ENCODE results near the gene HPS5. TPM values are rescaled to one million over a fixed set of nuclear protein-coding genes. Genes with fewer than 3 reads are reported as not detected.
A peak's percentile ranks its signal among the peaks of the same experiment; 100 is the strongest.
"Not testable (repeated sequence)": the region's sequence is repeated elsewhere in the genome, so short reads cannot be mapped to it uniquely, and the experiment has no call there.

HPS5 gene
- total RNA-seq, 2 experiments from 2014 or later, result 8.8 to 9.3 TPM

DNA sequence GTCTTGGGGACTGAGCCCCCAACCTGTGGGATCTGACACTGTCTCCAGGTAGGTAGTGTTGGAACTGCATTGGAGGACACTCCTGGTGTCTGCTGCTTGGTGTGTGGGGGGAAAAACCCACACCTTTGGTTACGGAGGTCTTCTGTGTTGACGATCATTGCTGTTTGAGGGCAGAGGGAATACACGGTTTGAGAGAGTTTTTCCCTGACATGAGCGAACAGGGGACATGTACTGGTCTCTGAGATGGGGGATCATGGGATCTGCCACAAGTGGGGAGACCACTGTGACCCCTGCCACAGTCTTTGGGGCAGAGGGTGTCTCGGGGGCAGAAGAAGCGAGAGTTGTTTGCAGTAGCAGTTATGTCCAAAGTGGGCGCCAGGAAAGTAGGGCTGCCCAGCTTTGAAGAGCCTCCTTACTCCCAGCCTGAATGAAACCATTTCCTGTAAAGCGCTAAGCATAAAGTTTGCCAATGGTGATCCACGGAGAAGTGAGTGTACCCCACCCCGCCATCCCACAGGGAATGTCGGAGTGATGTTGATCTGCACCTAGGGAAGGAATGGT is 68.1 kb downstream of the HPS5 start:
- CTCF ChIA-PET, result interaction anchor here (1.4 kb wide), 1 partner anchor 10 kb away, joined by 4 read pairs; no protein-coding TSS in a partner anchor
- Histone ChIP-seq H3K27ac (ENCODE audit: low read depth in 1 of 2, low read length in 2 of 2) (no peak overlapping the region), H3K36me3 (ENCODE audit: insufficient read depth, low read length) (no peaks in the 10 kb centered on the region), H3K4me3 (ENCODE audit: low read length) (no peak overlapping the region), H3K9me3 (ENCODE audit: control insufficient read depth in 1 of 2, insufficient read depth in 1 of 2, low read length in 2 of 2) (no peaks in the 10 kb centered on the region), H3K27me3 (ENCODE audit: control insufficient read depth in 1 of 2, insufficient read depth in 2 of 2, low read length in 2 of 2) (no peaks in the 10 kb centered on the region), H3K4me1 (ENCODE audit: insufficient read depth, low read length) (no peaks in the 10 kb centered on the region)
- H3K27me3 Mint-ChIP-seq, result peaks cover 8% of the 10 kb centered on the region
- ATAC-seq (ENCODE audit: poor library complexity) (no peak), DNase-seq (no peak)
- intact Hi-C loops (cut with DNase I, micrococcal nuclease), result loop anchor here in 1 of 2 experiments (10.0 kb wide), 1 partner anchor 481 kb away; no protein-coding TSS in a partner anchor
- no peaks in the 10 kb centered on the region for H3K36me3 Mint-ChIP-seq (ENCODE audit: low read depth)
- H3K4me1 Mint-ChIP-seq (ENCODE audit: low read depth), result no peaks in the 10 kb centered on the region
- no peaks in the 10 kb centered on the region for H3K9me3 Mint-ChIP-seq
- POLR2A ChIA-PET, result no interaction called here
- TF ChIP-seq CTCF (IDR thresholded peaks at IDR 0.05), result no peak
- no peak overlapping the region for H3K27ac Mint-ChIP-seq
- no peak overlapping the region for H3K4me3 Mint-ChIP-seq

DNA sequence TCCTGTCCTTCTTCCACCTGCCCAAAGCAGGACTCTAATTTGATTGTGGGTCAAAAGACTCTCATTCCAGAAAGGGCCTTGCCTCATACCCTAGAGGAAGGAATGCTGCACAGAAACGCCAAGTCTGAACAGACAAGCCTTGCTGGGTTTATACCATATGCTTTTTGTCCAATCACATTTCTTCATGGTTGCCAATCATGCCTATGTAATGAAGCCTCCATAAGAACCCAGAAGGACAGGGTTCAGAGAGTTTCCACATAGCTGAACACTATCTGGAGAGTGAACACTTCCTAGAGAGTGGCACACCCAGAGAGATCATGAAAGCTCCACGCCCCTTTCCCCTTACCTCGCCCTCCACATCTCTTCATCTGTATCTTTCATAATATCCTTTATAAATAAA is 68.7 kb downstream of the HPS5 start:
- no peak for TF ChIP-seq CTCF (IDR thresholded peaks at IDR 0.05)
- ATAC-seq (ENCODE audit: poor library complexity), result no peak
- Mint-ChIP-seq H3K27ac (no peak overlapping the region), H3K36me3 (ENCODE audit: low read depth) (no peaks in the 10 kb centered on the region), H3K4me3 (no peak overlapping the region), H3K4me1 (ENCODE audit: low read depth) (no peaks in the 10 kb centered on the region), H3K9me3 (no peaks in the 10 kb centered on the region), H3K27me3 (peaks cover 8% of the 10 kb centered on the region)
- H3K9me3 ChIP-seq (ENCODE audit: control insufficient read depth in 1 of 2, insufficient read depth in 1 of 2, low read length in 2 of 2), result no peaks in the 10 kb centered on the region
- H3K27me3 ChIP-seq (ENCODE audit: control insufficient read depth in 1 of 2, insufficient read depth in 2 of 2, low read length in 2 of 2), result no peaks in the 10 kb centered on the region
- intact Hi-C loops (cut with DNase I, micrococcal nuclease), result loop anchor here in 1 of 2 experiments (10.0 kb wide), 1 partner anchor 482 kb away; no protein-coding TSS in a partner anchor
- no peaks in the 10 kb centered on the region for H3K36me3 ChIP-seq (ENCODE audit: insufficient read depth, low read length)
- no peak for DNase-seq
- no peak overlapping the region for H3K27ac ChIP-seq (ENCODE audit: low read depth in 1 of 2, low read length in 2 of 2)
- no peaks in the 10 kb centered on the region for H3K4me1 ChIP-seq (ENCODE audit: insufficient read depth, low read length)
- H3K4me3 ChIP-seq (ENCODE audit: low read length), result no peak overlapping the region
- CTCF ChIA-PET, result interaction anchor here (1.4 kb wide), 1 partner anchor 9 kb away, joined by 4 read pairs; no protein-coding TSS in a partner anchor
- POLR2A ChIA-PET, result interaction anchor here (0.7 kb wide), 1 partner anchor 85 kb away, joined by 3 read pairs; no protein-coding TSS in a partner anchor

DNA sequence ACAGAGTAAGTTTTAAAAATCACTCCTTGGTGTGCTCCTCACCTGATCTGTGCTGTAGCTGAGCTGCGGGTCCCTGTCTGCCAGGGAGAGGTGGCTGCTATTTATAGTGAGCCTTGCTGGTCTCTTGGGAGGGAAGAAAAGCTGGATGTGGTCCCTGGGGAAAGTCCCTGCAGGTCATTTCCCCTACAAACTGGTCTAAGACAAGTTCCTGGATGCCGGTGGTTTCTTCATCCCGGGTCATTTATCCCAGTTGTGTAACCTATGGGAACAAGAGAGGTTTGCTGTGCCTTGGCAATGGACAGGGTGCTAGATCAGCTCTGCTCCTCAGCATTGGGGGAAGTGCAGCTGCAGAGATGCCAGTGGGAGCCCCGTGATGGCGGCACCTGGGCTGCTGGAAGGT is 73.4 kb downstream of the HPS5 start, which contains the start of gene SAA2:
TSS of gene SAA2 (minus strand) at position 108 of the 400 bp plus-strand sequence. CDS start 657 bp downstream, outside the sequence.
- no peak for DNase-seq
- intact Hi-C loops (cut with DNase I, micrococcal nuclease), result no loop called here
- H3K27ac Mint-ChIP-seq, result no peak within 1 kb of the TSS
- H3K36me3 Mint-ChIP-seq (ENCODE audit: low read depth), result no peaks in the 10 kb centered on the region
- H3K4me1 ChIP-seq (ENCODE audit: insufficient read depth, low read length), result peaks cover 14% of the 10 kb centered on the region
- ChIA-PET POLR2A (interaction anchor here (1.1 kb wide), 1 partner anchor 278 kb away, joined by 3 read pairs; the partner anchor contains the start of gene TSG101), CTCF (no interaction called here)
- H3K36me3 ChIP-seq (ENCODE audit: insufficient read depth, low read length), result no peaks in the 10 kb centered on the region
- H3K27ac ChIP-seq (ENCODE audit: low read depth in 1 of 2, low read length in 2 of 2), result no peak within 1 kb of the TSS
- no peak within 1 kb of the TSS for H3K4me3 ChIP-seq (ENCODE audit: low read length)
- H3K27me3 ChIP-seq (ENCODE audit: control insufficient read depth in 1 of 2, insufficient read depth in 2 of 2, low read length in 2 of 2), result no peaks in the 10 kb centered on the region
- ATAC-seq (ENCODE audit: poor library complexity), result no peak
- no peaks in the 10 kb centered on the region for H3K27me3 Mint-ChIP-seq
- no peak for TF ChIP-seq CTCF (IDR thresholded peaks at IDR 0.05)
- H3K9me3 ChIP-seq (ENCODE audit: control insufficient read depth in 1 of 2, insufficient read depth in 1 of 2, low read length in 2 of 2), result no peaks in the 10 kb centered on the region
- peaks cover 13% of the 10 kb centered on the region for H3K4me1 Mint-ChIP-seq (ENCODE audit: low read depth)
- H3K4me3 Mint-ChIP-seq, result no peak within 1 kb of the TSS
- H3K9me3 Mint-ChIP-seq, result no peaks in the 10 kb centered on the region

DNA sequence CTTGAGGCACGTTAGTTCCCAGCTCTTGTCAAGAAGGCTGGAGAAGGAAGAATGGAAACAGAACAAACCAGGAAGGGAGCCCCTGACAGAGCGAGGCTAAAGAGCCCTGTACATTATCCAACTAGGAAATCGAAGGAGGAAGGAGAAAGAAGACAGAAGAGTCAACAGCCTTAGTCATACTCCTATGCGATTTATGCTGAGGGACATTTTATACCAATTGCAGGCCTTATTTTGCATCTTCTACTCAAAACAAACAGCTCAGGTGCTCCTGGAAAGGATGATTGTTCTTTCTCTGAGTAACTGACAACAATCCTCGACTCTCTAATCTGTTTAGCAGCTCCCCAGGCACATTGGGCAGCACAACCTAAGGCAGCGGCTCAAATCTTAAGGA is 74.8 kb downstream of the HPS5 start:
- H3K9me3 ChIP-seq (ENCODE audit: control insufficient read depth in 1 of 2, insufficient read depth in 1 of 2, low read length in 2 of 2); ATAC-seq (ENCODE audit: poor library complexity); DNase-seq; POLR2A ChIA-PET; H3K9me3 Mint-ChIP-seq; H3K27me3 ChIP-seq (ENCODE audit: control insufficient read depth in 1 of 2, insufficient read depth in 2 of 2, low read length in 2 of 2); H3K27ac Mint-ChIP-seq; H3K36me3 Mint-ChIP-seq (ENCODE audit: low read depth); H3K36me3 ChIP-seq (ENCODE audit: insufficient read depth, low read length); H3K27me3 Mint-ChIP-seq; H3K27ac ChIP-seq (ENCODE audit: low read depth in 1 of 2, low read length in 2 of 2); H3K4me3 ChIP-seq (ENCODE audit: low read length); CTCF ChIA-PET: not testable (repeated sequence)
- Mint-ChIP-seq H3K4me1 (ENCODE audit: low read depth) (peaks cover 13% of the 10 kb centered on the region), H3K4me3 (peak overlapping the region; percentile 74)
- peaks cover 14% of the 10 kb centered on the region for H3K4me1 ChIP-seq (ENCODE audit: insufficient read depth, low read length)
- intact Hi-C loops (cut with DNase I, micrococcal nuclease), result loop anchor here (1.0 to 2.0 kb wide), 2 partner anchors 18 to 22 kb away; no protein-coding TSS in a partner anchor

DNA sequence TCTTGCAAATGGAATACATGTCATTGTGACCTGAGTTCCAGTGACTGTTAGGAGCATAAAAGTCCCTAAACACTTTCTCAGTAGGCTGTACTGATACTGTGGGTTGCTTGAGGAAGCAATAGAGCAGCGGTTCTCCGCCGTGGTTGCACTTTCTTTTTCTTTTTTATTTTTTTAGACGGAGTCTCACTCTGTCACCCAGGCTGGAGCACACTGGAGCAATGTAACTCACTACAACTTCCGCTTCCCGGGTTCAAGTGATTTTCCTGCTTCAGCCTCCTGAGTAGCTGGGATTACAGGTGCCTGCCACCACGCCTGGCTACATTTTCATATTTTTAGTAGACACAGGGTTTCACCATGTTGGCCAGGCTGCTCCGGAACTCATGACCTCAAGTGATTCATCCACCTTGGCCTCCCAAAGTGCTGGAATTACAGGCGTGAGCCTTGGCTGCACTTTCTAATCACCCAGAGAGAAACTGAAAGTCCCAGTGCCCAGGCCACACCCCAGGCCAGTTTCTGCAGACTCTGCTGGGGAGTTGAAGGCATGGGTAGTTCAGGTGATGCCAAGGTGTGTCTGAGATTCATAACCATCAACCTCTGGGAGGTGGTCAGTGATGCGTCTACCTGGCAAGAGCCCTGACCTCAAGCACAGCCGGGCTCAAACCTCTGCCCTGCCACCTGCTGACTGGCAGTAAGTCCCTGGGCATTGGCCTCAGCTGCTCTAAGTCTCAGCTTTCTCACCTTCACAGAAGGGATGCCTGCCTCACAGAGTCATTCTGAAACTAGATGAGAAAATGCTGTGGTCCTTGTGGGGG is 75.4 kb downstream of the HPS5 start:
- intact Hi-C loops (cut with DNase I, micrococcal nuclease), result loop anchor here (1.0 to 2.0 kb wide), 2 partner anchors 19 to 22 kb away; no protein-coding TSS in a partner anchor
- POLR2A ChIA-PET; H3K27me3 ChIP-seq (ENCODE audit: control insufficient read depth in 1 of 2, insufficient read depth in 2 of 2, low read length in 2 of 2); H3K9me3 ChIP-seq (ENCODE audit: control insufficient read depth in 1 of 2, insufficient read depth in 1 of 2, low read length in 2 of 2); H3K27me3 Mint-ChIP-seq; H3K36me3 Mint-ChIP-seq (ENCODE audit: low read depth); H3K36me3 ChIP-seq (ENCODE audit: insufficient read depth, low read length); H3K9me3 Mint-ChIP-seq; CTCF ChIA-PET: not testable (repeated sequence)
- Mint-ChIP-seq H3K27ac (peak overlapping the region; percentile 63), H3K4me1 (ENCODE audit: low read depth) (peaks cover 13% of the 10 kb centered on the region), H3K4me3 (peak overlapping the region; percentile 74)
- Histone ChIP-seq H3K4me1 (ENCODE audit: insufficient read depth, low read length) (peaks cover 14% of the 10 kb centered on the region), H3K27ac (ENCODE audit: low read depth in 1 of 2, low read length in 2 of 2) (peak overlapping the region in 1 of 2 donors; percentile 24), H3K4me3 (ENCODE audit: low read length) (peak overlapping the region; percentile 39)
- ATAC-seq (ENCODE audit: poor library complexity) (peak; percentile 69), DNase-seq (peak in 4 of 14 experiments; percentile 20 to 70 (median 46))
